HepG2 (cell line): Measurements from ENCODE around the gene DMXL2. TPM values are rescaled to one million over a fixed set of nuclear protein-coding genes. Genes with fewer than 3 reads are reported as not detected.
"Not testable (repeated sequence)": the region's sequence is repeated elsewhere in the genome, so short reads cannot be mapped to it uniquely, and the experiment has no call there.

ENCODE experiments used
- ATAC-seq: fragments of 200-7000 bp; cut with Tn5 transposase; 3 replicates; pipeline ENCODE4 v1.9.1; 2020; ENCODE audit warnings: mild to moderate bottlenecking, moderate library complexity
- BruUV-seq: library from RNA; stranded (reverse); fragments of 400-500 nt; replicated peaks from 2 replicates; lab custom pipeline; 2021; lab: Mats Ljungman, UMichigan
- CTCF ChIA-PET: fragments of 300-600 bp; formaldehyde crosslinking; extraction: SDS; loops from one replicate; lab custom pipeline; 2021; ENCODE audit warnings: low total read pairs, inconsistent platforms, low intra/inter-chr PET ratio; lab: Yijun Ruan, JAX
- POLR2A ChIA-PET: fragments of 350-600 bp; sonication (Branson Sonifier 250); formaldehyde crosslinking; loops from one replicate; lab custom pipeline; 2020; ENCODE audit warnings: antibody characterized with exemption, inconsistent platforms; lab: Yijun Ruan, JAX
- DNase-seq: peaks from one replicate; pipeline ENCODE4 v3.0.0-alpha.2; 2015; ENCODE audit warnings: low spot score
- FAIRE-seq: peaks from 3 replicates; lab custom pipeline; 2011; peaks lifted over from hg19 to GRCh38; lab: Jason Lieb, UNC
- H2AFZ ChIP-seq: one replicate; pipeline ENCODE4 v1.6.1; 2011; ENCODE audit warnings: low read length, inconsistent platforms
- H3K27ac ChIP-seq: fragments of 300-600 bp; 3 replicates; pipeline ENCODE4 v1.8.0; 2011; ENCODE audit warnings: mixed run types, mild to moderate bottlenecking, mixed read lengths, low read length, inconsistent platforms; ENCODE audit not compliant: insufficient read depth; ENCODE audit errors: extremely low read length
- H3K27me3 ChIP-seq, 2 experiments: fragments of 200-600 bp in 1 of 2; 2 replicates in 1 of 2; 3 replicates in 1 of 2; pipeline versions ENCODE4 v1.6.0 to v1.8.0; 2011; ENCODE audit warnings: low read length in 2 of 2, mild to moderate bottlenecking in 2 of 2, moderate library complexity in 2 of 2, inconsistent platforms in 1 of 2; ENCODE audit not compliant: insufficient read depth in 2 of 2, control insufficient read depth in 1 of 2
- H3K36me3 ChIP-seq, 2 experiments: fragments of 200-600 bp in 1 of 2; replicated peaks in 1 of 2; 2 replicates in 1 of 2; 3 replicates in 1 of 2; pipeline versions ENCODE4 v1.5.1 to v1.8.0; 2011; ENCODE audit warnings: low read length in 2 of 2, inconsistent platforms in 1 of 2; ENCODE audit not compliant: insufficient read depth in 2 of 2, control insufficient read depth in 1 of 2
- H3K4me1 ChIP-seq: 2 replicates; pipeline ENCODE4 v1.5.1; 2012; ENCODE audit warnings: low read length, inconsistent platforms; ENCODE audit not compliant: insufficient read depth
- H3K4me2 ChIP-seq: 2 replicates; pipeline ENCODE4 v1.6.0; 2011; ENCODE audit warnings: low read depth, low read length, inconsistent platforms
- H3K4me3 ChIP-seq, 3 experiments: fragments of 200-600 bp in 1 of 3; sonication (generic), shearing (Covaris generic) in 1 of 3; replicated peaks in 1 of 3; 2 replicates each; pipeline ENCODE4 v1.5.1; 2011 to 2016; ENCODE audit warnings: low read length in 3 of 3, inconsistent platforms in 2 of 3, low read depth in 2 of 3, mild to moderate bottlenecking in 2 of 3, control low read depth in 1 of 3, mixed read lengths in 1 of 3; ENCODE audit not compliant: insufficient read depth in 1 of 3
- H3K79me2 ChIP-seq: one replicate; pipeline ENCODE4 v1.6.1; 2011; ENCODE audit warnings: low read length, inconsistent platforms; ENCODE audit not compliant: insufficient read depth
- H3K9ac ChIP-seq: 2 replicates; pipeline ENCODE4 v1.6.0; 2011; ENCODE audit warnings: mild to moderate bottlenecking, low read depth, low read length, inconsistent platforms; ENCODE audit not compliant: insufficient read depth
- H3K9me3 ChIP-seq: 2 replicates; pipeline ENCODE4 v1.5.1; 2012; ENCODE audit warnings: mild to moderate bottlenecking, low read length
- H4K20me1 ChIP-seq: 2 replicates; pipeline ENCODE4 v1.6.0; 2011; ENCODE audit warnings: inconsistent platforms, mild to moderate bottlenecking, low read length, moderate library complexity; ENCODE audit not compliant: insufficient read depth
- MAFK ChIP-seq, 2 experiments: IDR thresholded peaks in 1 of 2; conservative IDR thresholded peaks in 1 of 2; 2 replicates each; pipeline ENCODE4 v1.6.1; 2011; ENCODE audit warnings: improper control_type of control experiment in 2 of 2, low read length in 2 of 2
- ZNF772 ChIP-seq: sonication (generic); formaldehyde crosslinking; IDR thresholded peaks from 2 replicates; pipeline ENCODE4 v1.5.0; 2020; ENCODE audit warnings: mild to moderate bottlenecking, missing genetic modification reagents
- WGBS: methylation state at CpG from one replicate; pipeline ENCODE4 v1.1.6; 2017; ENCODE audit warnings: low lambda C conversion rate; 5-methylcytosine and 5-hydroxymethylcytosine counted together
- in situ Hi-C: cut with HindIII; loops from 2 replicates; pipeline ENCODE4 v1.10.0; 2017; ENCODE audit warnings: low pct_unique_long_range_greater_than_20kb; ENCODE audit not compliant: extremely low pct_ligation_motif_present
- intact Hi-C: fragments of 100-400 bp; cut with micrococcal nuclease; formaldehyde crosslinking; loops from one replicate; pipeline ENCODE4 v1.10.0; 2022; ENCODE audit not compliant: unreplicated experiment
- polyA plus RNA-seq, 8 experiments: library from polyadenylated mRNA; depleted of rRNA in 3 of 8; stranded (reverse) in 7 of 8; unstranded in 1 of 8; fragments of >200 nt; fragmentation: Illumina TruSeq in 4 of 8; extraction: Trizol in 4 of 8; gene quantifications; 2 replicates each; pipeline versions ENCODE4 v1.2.1 to v1.2.3, GENCODE V29; 2011 to 2016; ENCODE audit warnings: low read depth in 4 of 8, missing spikeins in 1 of 8, mixed read lengths in 1 of 8; ENCODE audit not compliant: insufficient read depth in 1 of 8
- total RNA-seq, 5 experiments: library from RNA; depleted of rRNA; stranded (reverse); fragments of >200 nt; fragmentation: Illumina TruSeq; extraction: Trizol; gene quantifications; 2 replicates each; pipeline ENCODE4 v1.2.3, GENCODE V29; 2016; ENCODE audit warnings: low read depth in 1 of 5

The DMXL2 gene
- total and polyA plus RNA-seq, 2 of the 13 experiments (the other 11 are each of a cell fraction or from before 2014, with no cell fraction given) = 11.6 to 15.3 TPM

DNA sequence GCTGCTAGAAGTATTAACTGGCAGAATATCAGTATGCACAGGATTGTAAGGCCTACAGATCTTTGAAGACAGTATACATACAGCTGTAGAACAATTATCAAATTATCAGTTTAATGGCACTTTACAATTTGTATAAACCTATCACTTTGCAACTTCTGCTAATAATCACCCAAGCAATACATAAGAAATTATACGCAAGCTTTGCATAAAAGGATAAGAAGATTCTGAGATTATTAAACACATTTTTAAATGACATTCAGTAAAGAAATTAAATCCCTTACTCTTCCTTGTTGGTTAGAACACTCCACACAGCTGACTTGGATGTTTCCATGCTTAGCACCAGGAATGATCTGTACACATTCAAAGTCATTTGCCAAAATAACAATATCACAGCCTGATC lies 46.8 kb downstream of the DMXL2 start:
- no peak overlapping the region for H3K4me2 ChIP-seq
- 100% methylated on average over 1 of the region's 1 CpG for WGBS

DNA sequence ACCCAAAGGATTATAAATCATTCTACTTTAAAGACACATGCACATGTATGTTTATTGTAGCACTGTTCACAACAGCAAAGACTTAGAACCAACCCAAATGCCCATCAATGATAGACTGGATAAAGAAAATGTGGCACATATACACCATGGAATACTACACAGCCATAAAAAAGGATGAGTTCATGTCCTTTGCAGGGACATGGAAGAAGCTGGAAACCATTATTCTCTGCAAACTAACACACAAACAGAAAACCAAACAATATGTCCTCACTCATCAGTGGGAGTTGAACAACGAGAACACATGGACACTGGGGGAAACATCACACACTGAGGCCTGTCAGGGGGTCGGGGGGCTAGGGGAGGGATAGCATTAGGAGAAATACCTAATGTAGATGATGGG lies 49.2 kb downstream of the DMXL2 start:
- CTCF ChIA-PET = not testable (repeated sequence)

More for the DNA sequence above, 46.8 kb downstream of the DMXL2 start:
- BruUV-seq = no TSS peak
- POLR2A ChIA-PET = no interaction called here
- ATAC-seq (no peak), FAIRE-seq (no peak), DNase-seq (no peak)
- Histone ChIP-seq H3K4me1 (no peaks in the 10 kb centered on the region), H2AFZ (no peak overlapping the region), H3K36me3 (no peaks in the 10 kb centered on the region), H3K4me3 (no peak overlapping the region), H3K9ac (no peak overlapping the region), H3K79me2 (no peaks in the 10 kb centered on the region), H3K27me3 (no peaks in the 10 kb centered on the region), H3K9me3 (no peaks in the 10 kb centered on the region), H4K20me1 (no peaks in the 10 kb centered on the region), H3K27ac (no peak overlapping the region)
- CTCF ChIA-PET = no interaction called here
- no peak for TF ChIP-seq ZNF772 (CRISPR knock-in tag)
- TF ChIP-seq MAFK (conservative IDR thresholded peaks at IDR 0.05 in 1 of 2, IDR thresholded peaks at IDR 0.05 in 1 of 2; ENCODE audit: low read length in 2 of 2) = peak; percentile 15 to 45; a peak in 2 of 4 replicates
- in situ Hi-C loops (no loop called here), intact Hi-C loops (no loop called here)

More for the DNA sequence above, 49.2 kb downstream of the DMXL2 start:
- intact Hi-C loops, FAIRE-seq, H3K79me2 ChIP-seq, DNase-seq, H3K9ac ChIP-seq, H3K4me2 ChIP-seq, H3K36me3 ChIP-seq, ATAC-seq, H3K27me3 ChIP-seq, in situ Hi-C loops, H3K4me3 ChIP-seq, H3K9me3 ChIP-seq, POLR2A ChIA-PET, H2AFZ ChIP-seq, H3K27ac ChIP-seq, BruUV-seq, H4K20me1 ChIP-seq: not testable (repeated sequence)
- H3K4me1 ChIP-seq = peaks cover 12% of the 10 kb centered on the region
- 86% methylated on average over 2 of the region's 2 CpGs for WGBS
